DND-41 (cell line): ENCODE measurements around the gene PAFAH2.

Source experiments
- CTCF ChIP-seq: IDR thresholded peaks from 2 replicates; pipeline ENCODE4 v1.5.1; 2012; ENCODE audit warnings: borderline replicate concordance, low read length, moderate library complexity, mild to moderate bottlenecking; ENCODE audit not compliant: poor library complexity, severe bottlenecking; ENCODE audit errors: extremely low read depth
- EZH2 ChIP-seq: IDR thresholded peaks from 3 replicates; pipeline ENCODE4 v1.6.1; 2012; ENCODE audit warnings: borderline replicate concordance, low read depth, mild to moderate bottlenecking, moderate library complexity, low read length, inconsistent platforms; ENCODE audit not compliant: severe bottlenecking

GRCh38 chr1:25967308-25967707, 30.6 kb downstream of the PAFAH2 start:
- TF ChIP-seq CTCF: no peak
- no peak for TF ChIP-seq EZH2
